PC-9 (cell line): ENCODE results near the gene RICTOR. TPM values are rescaled to one million over a fixed set of nuclear protein-coding genes. Genes with fewer than 3 reads are reported as not detected.

ENCODE experiments used
- BruUV-seq: library from RNA; stranded (reverse); fragments of 400-500 nt; replicated peaks from 2 replicates; lab custom pipeline; 2021; lab: Mats Ljungman, UMichigan
- CTCF ChIA-PET: fragments of 300-600 bp; sonication (Branson Sonifier 250); formaldehyde crosslinking; loops from one replicate; lab custom pipeline; 2022; ENCODE audit warnings: antibody characterized with exemption; lab: Charles Lee
- POLR2A ChIA-PET: fragments of 300-600 bp; sonication (Branson Sonifier 250); formaldehyde crosslinking; loops from one replicate; lab custom pipeline; 2022; ENCODE audit warnings: antibody characterized with exemption; ENCODE audit not compliant: unreplicated experiment; lab: Charles Lee
- DNase-seq, 2 experiments: peaks; one replicate each; pipeline versions ENCODE4 v3.0.0 to v3.0.0-alpha.2; 2015 to 2022; ENCODE audit warnings: mixed read lengths in 1 of 2
- H2AFZ ChIP-seq: fragments of 200-600 bp; sonication (generic); 2 replicates; pipeline ENCODE4 v1.8.1; 2017; ENCODE audit warnings: antibody characterized with exemption
- H3F3A ChIP-seq: fragments of 200-600 bp; sonication (generic); 2 replicates; pipeline ENCODE4 v1.8.1; 2017; ENCODE audit warnings: antibody characterized with exemption, mild to moderate bottlenecking, low read depth; ENCODE audit not compliant: insufficient read depth
- H3K27ac ChIP-seq: fragments of 200-600 bp; sonication (generic); 2 replicates; pipeline ENCODE4 v1.6.1; 2016; ENCODE audit warnings: mixed run types
- H3K27me3 ChIP-seq: fragments of 200-600 bp; sonication (generic); 2 replicates; pipeline ENCODE4 v1.6.1; 2016; ENCODE audit warnings: low read depth, mixed run types; ENCODE audit not compliant: insufficient read depth
- H3K36me3 ChIP-seq: fragments of 200-600 bp; sonication (generic); 2 replicates; pipeline ENCODE4 v1.6.1; 2016; ENCODE audit warnings: low read depth, mixed run types
- H3K4me1 ChIP-seq: fragments of 200-600 bp; sonication (generic); replicated peaks from 2 replicates; pipeline ENCODE4 v1.6.1; 2016; ENCODE audit warnings: mixed run types; ENCODE audit not compliant: insufficient read depth
- H3K4me2 ChIP-seq: fragments of 200-600 bp; sonication (generic); 2 replicates; pipeline ENCODE4 v1.6.1; 2017; ENCODE audit warnings: mixed run types
- H3K4me3 ChIP-seq: fragments of 200-600 bp; sonication (generic); 2 replicates; pipeline ENCODE4 v1.6.1; 2016; ENCODE audit warnings: mixed run types
- H3K79me2 ChIP-seq: fragments of 200-600 bp; sonication (generic); 2 replicates; pipeline ENCODE4 v1.6.1; 2017; ENCODE audit warnings: low read depth, mixed run types
- H3K9me2 ChIP-seq: fragments of 200-600 bp; sonication (generic); 2 replicates; pipeline ENCODE4 v1.8.1; 2017; ENCODE audit warnings: mild to moderate bottlenecking; ENCODE audit not compliant: insufficient read depth
- H3K9me3 ChIP-seq: fragments of 200-600 bp; sonication (generic); 2 replicates; pipeline ENCODE4 v1.8.1; 2016; ENCODE audit warnings: low read depth; ENCODE audit not compliant: insufficient read depth
- H4K20me1 ChIP-seq: fragments of 200-600 bp; sonication (generic); 2 replicates; pipeline ENCODE4 v1.8.1; 2017; ENCODE audit not compliant: insufficient read depth
- EZH2 ChIP-seq: fragments of 200-600 bp; sonication (generic); IDR thresholded peaks from 2 replicates; pipeline ENCODE4 v1.8.0; 2017; ENCODE audit warnings: antibody characterized with exemption, low read depth
- intact Hi-C: fragments of 100-400 bp; cut with micrococcal nuclease; formaldehyde crosslinking; loops from one replicate; pipeline ENCODE4 v1.10.0; 2022; ENCODE audit not compliant: unreplicated experiment
- total RNA-seq: library from RNA; stranded (reverse); gene quantifications from 2 replicates; pipeline ENCODE4 v1.2.3, GENCODE V29; 2021
- TF ChIP-seq, protein P1 (sequence below): fragments of 200-600 bp; sonication (generic); conservative IDR thresholded peaks from 2 replicates; pipeline ENCODE4 v1.6.1; 2017; ENCODE audit warnings: mixed run types, antibody characterized with exemption, mild to moderate bottlenecking, moderate library complexity

The RICTOR gene
- total RNA-seq, 1 experiment from 2014 or later, result 103 TPM

DNA sequence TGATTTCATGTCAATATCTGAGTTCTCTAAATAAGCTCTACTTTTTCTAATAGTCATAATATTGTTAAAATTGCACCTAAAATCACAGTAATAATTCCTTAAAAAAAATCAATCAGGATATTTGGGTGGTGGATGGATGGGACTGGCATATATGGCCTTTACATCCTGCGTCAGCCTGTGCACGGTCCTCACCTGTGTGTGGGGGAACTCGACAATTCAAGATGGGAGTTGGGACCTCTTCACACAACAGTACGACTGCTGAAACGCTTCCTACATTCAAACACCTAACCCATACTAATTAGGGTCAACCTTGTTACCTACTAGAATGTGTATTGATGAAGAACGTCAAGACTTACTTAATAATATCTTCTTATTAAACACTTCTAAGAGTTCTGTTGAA, 137.9 kb downstream of the RICTOR start:
- H3K27me3 ChIP-seq, result no peaks in the 10 kb centered on the region
- H3K36me3 ChIP-seq, result peaks cover 41% of the 10 kb centered on the region
- no peak for DNase-seq
- H3K9me2 ChIP-seq, result no peaks in the 10 kb centered on the region
- no peaks in the 10 kb centered on the region for H3K9me3 ChIP-seq
- no TSS peak for BruUV-seq
- no peak overlapping the region for H3K27ac ChIP-seq
- no peaks in the 10 kb centered on the region for H3K4me1 ChIP-seq
- H3K4me2 ChIP-seq, result no peak overlapping the region
- no peak overlapping the region for H3K4me3 ChIP-seq
- no peak overlapping the region for H2AFZ ChIP-seq
- TF ChIP-seq EZH2, result no peak
- TF ChIP-seq, protein P1, sequence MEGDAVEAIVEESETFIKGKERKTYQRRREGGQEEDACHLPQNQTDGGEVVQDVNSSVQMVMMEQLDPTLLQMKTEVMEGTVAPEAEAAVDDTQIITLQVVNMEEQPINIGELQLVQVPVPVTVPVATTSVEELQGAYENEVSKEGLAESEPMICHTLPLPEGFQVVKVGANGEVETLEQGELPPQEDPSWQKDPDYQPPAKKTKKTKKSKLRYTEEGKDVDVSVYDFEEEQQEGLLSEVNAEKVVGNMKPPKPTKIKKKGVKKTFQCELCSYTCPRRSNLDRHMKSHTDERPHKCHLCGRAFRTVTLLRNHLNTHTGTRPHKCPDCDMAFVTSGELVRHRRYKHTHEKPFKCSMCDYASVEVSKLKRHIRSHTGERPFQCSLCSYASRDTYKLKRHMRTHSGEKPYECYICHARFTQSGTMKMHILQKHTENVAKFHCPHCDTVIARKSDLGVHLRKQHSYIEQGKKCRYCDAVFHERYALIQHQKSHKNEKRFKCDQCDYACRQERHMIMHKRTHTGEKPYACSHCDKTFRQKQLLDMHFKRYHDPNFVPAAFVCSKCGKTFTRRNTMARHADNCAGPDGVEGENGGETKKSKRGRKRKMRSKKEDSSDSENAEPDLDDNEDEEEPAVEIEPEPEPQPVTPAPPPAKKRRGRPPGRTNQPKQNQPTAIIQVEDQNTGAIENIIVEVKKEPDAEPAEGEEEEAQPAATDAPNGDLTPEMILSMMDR, result no peak
- ChIA-PET CTCF (no interaction called here), POLR2A (no interaction called here)
- intact Hi-C loops, result no loop called here
- no peaks in the 10 kb centered on the region for H3K79me2 ChIP-seq
- H4K20me1 ChIP-seq, result no peaks in the 10 kb centered on the region
- H3F3A ChIP-seq, result peaks cover 9% of the 10 kb centered on the region; the same call in 1 of the 2 replicates

DNA sequence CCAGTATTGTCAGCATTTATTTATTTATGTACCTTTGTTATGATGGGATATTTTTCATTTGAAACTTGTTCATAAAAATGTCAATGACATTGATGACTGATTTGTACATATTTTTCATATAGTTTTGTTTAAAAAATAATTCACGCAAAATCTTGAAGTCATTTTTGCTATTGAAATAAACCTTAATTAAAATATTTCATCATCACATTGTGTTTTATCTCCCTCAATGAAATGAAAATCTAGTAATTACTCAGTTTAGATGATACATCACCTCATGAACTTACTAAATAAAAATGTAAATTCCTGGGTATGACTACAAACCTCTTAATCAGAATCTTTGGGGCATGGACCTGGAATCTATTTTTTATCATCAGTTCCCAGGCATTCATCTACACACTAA, 138.8 kb downstream of the RICTOR start:
- Histone ChIP-seq H3K27ac (no peak overlapping the region), H3F3A (peaks cover 10% of the 10 kb centered on the region; the same call in 1 of the 2 replicates), H4K20me1 (no peaks in the 10 kb centered on the region), H3K4me1 (no peaks in the 10 kb centered on the region), H3K9me2 (no peaks in the 10 kb centered on the region), H3K27me3 (no peaks in the 10 kb centered on the region), H3K4me2 (no peak overlapping the region), H3K79me2 (no peaks in the 10 kb centered on the region), H3K36me3 (peaks cover 36% of the 10 kb centered on the region), H2AFZ (no peak overlapping the region), H3K9me3 (no peaks in the 10 kb centered on the region), H3K4me3 (no peak overlapping the region)
- TF ChIP-seq, protein P1, result no peak
- no peak for TF ChIP-seq EZH2
- intact Hi-C loops, result no loop called here
- BruUV-seq, result no TSS peak
- ChIA-PET CTCF (no interaction called here), POLR2A (no interaction called here)
- DNase-seq, result no peak

DNA sequence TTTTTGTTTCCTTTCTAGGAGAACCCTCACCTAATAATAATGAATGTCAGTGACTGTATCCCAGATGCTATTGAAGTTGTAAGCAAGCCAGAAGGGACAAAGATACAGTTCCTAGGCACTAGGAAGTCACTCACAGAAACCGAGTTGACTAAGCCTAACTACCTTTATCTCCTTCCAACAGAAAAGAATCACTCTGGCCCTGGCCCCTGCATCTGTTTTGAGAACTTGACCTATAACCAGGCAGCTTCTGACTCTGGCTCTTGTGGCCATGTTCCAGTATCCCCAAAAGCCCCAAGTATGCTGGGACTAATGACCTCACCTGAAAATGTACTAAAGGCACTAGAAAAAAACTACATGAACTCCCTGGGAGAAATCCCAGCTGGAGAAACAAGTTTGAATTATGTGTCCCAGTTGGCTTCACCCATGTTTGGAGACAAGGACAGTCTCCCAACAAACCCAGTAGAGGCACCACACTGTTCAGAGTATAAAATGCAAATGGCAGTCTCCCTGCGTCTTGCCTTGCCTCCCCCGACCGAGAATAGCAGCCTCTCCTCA, 141.3 kb downstream of the RICTOR start:
- no peaks in the 10 kb centered on the region for H3K27me3 ChIP-seq
- intact Hi-C loops, result no loop called here
- CTCF ChIA-PET, result interaction anchor here (1.0 kb wide), 1 partner anchor 491 kb away, joined by 3 read pairs; no protein-coding TSS in a partner anchor
- H3K27ac ChIP-seq, result no peak overlapping the region
- no peaks in the 10 kb centered on the region for H3K79me2 ChIP-seq
- DNase-seq, result no peak
- H4K20me1 ChIP-seq, result no peaks in the 10 kb centered on the region
- no peaks in the 10 kb centered on the region for H3K4me1 ChIP-seq
- H3K36me3 ChIP-seq, result peaks cover 34% of the 10 kb centered on the region
- no peak overlapping the region for H3K4me3 ChIP-seq
- H3F3A ChIP-seq, result peaks cover 10% of the 10 kb centered on the region; the same call in 1 of the 2 replicates
- BruUV-seq, result TSS peak; percentile 4
- no peak for TF ChIP-seq EZH2
- TF ChIP-seq, protein P1, result no peak
- H3K4me2 ChIP-seq, result no peak overlapping the region
- H3K9me3 ChIP-seq, result no peaks in the 10 kb centered on the region
- H2AFZ ChIP-seq, result no peak overlapping the region
- no peaks in the 10 kb centered on the region for H3K9me2 ChIP-seq
- POLR2A ChIA-PET, result no interaction called here
